GM12878 (cell line): ENCODE results near the gene CELSR2. TPM values are rescaled to one million over a fixed set of nuclear protein-coding genes. Genes with fewer than 3 reads are reported as not detected.

ENCODE experiments used
- ATAC-seq: fragments of 200-7000 bp; cut with Tn5 transposase; 3 replicates; pipeline ENCODE4 v1.9.1; 2020; ENCODE audit warnings: mild to moderate bottlenecking, moderate library complexity
- BruUV-seq: library from RNA; stranded (reverse); fragments of 400-500 nt; replicated peaks from 2 replicates; lab custom pipeline; 2021; lab: Mats Ljungman, UMichigan
- CTCF ChIA-PET: fragments of 300-600 bp; sonication (Branson Sonifier 250); formaldehyde crosslinking; extraction: SDS; loops from one replicate; lab custom pipeline; 2021; ENCODE audit warnings: inconsistent platforms; lab: Yijun Ruan, JAX
- POLR2A ChIA-PET: fragments of 350-600 bp; formaldehyde crosslinking; extraction: SDS; loops from one replicate; lab custom pipeline; 2021; ENCODE audit warnings: inconsistent platforms; lab: Charles Lee
- RAD21 ChIA-PET: fragments of 300-600 bp; sonication (Branson Sonifier 250); formaldehyde crosslinking; loops from one replicate; lab custom pipeline; 2023; ENCODE audit warnings: antibody characterized with exemption; ENCODE audit not compliant: unreplicated experiment; lab: Charles Lee
- SMC1A ChIA-PET: fragments of 300-600 bp; sonication (Branson Sonifier 250); formaldehyde crosslinking; loops from one replicate; lab custom pipeline; 2023; ENCODE audit not compliant: unreplicated experiment, uncharacterized antibody; lab: Charles Lee
- DNase-seq: peaks from one replicate; pipeline ENCODE4 v3.0.0-alpha.2; 2011; ENCODE audit warnings: low read depth, low spot score
- FAIRE-seq: peaks from 3 replicates; lab custom pipeline; 2011; peaks lifted over from hg19 to GRCh38; lab: Jason Lieb, UNC
- H2AFZ ChIP-seq: 2 replicates; pipeline ENCODE4 v1.6.0; 2011; ENCODE audit warnings: low read depth, low read length, control low read depth; ENCODE audit not compliant: control insufficient read depth
- H3K27ac ChIP-seq: 2 replicates; pipeline ENCODE4 v1.5.1; 2011; ENCODE audit warnings: control low read depth; ENCODE audit not compliant: control insufficient read depth, insufficient read depth
- H3K27me3 ChIP-seq, 2 experiments: replicated peaks in 1 of 2; 2 replicates each; pipeline versions ENCODE4 v1.6.0 to v1.6.1; 2011; ENCODE audit warnings: low read length in 1 of 2; ENCODE audit not compliant: control insufficient read depth in 2 of 2, insufficient read depth in 2 of 2
- H3K36me3 ChIP-seq, 2 experiments: 2 replicates each; pipeline ENCODE4 v1.5.1; 2011; ENCODE audit warnings: low read length in 1 of 2; ENCODE audit not compliant: control insufficient read depth in 2 of 2, insufficient read depth in 2 of 2
- H3K4me1 ChIP-seq: 2 replicates; pipeline ENCODE4 v1.6.1; 2011; ENCODE audit warnings: mild to moderate bottlenecking, low read length, moderate library complexity, mixed read lengths; ENCODE audit not compliant: control insufficient read depth, insufficient read depth
- H3K4me2 ChIP-seq: 2 replicates; pipeline ENCODE4 v1.6.0; 2011; ENCODE audit warnings: control low read depth; ENCODE audit not compliant: control insufficient read depth, insufficient read depth
- H3K4me3 ChIP-seq: fragments of 200-600 bp; sonication (generic); 2 replicates; pipeline ENCODE4 v1.5.1; 2016
- H3K79me2 ChIP-seq: 2 replicates; pipeline ENCODE4 v1.6.0; 2011; ENCODE audit warnings: low read length; ENCODE audit not compliant: control insufficient read depth, insufficient read depth
- H3K9ac ChIP-seq: 2 replicates; pipeline ENCODE4 v1.8.0; 2011; ENCODE audit warnings: low read length, control low read depth, mixed read lengths; ENCODE audit not compliant: control insufficient read depth, insufficient read depth
- H3K9me3 ChIP-seq: replicated peaks from 3 replicates; pipeline ENCODE4 v1.5.1; 2011; ENCODE audit warnings: mild to moderate bottlenecking, low read length; ENCODE audit not compliant: control insufficient read depth, insufficient read depth
- H4K20me1 ChIP-seq: 2 replicates; pipeline ENCODE4 v1.6.0; 2011; ENCODE audit not compliant: control insufficient read depth, insufficient read depth
- BCL11A ChIP-seq: IDR thresholded peaks from 2 replicates; pipeline ENCODE4 v1.6.1; 2011; ENCODE audit warnings: low read depth, low read length
- CBX5 ChIP-seq: sonication (generic); IDR thresholded peaks from 2 replicates; pipeline ENCODE4 v1.6.1; 2016; ENCODE audit warnings: low read depth, moderate library complexity, mild to moderate bottlenecking, inconsistent platforms
- GATAD2B ChIP-seq: fragments of 450-650 bp; conservative IDR thresholded peaks from 2 replicates; pipeline ENCODE4 v1.6.1; 2017; ENCODE audit warnings: low read depth, mild to moderate bottlenecking, moderate library complexity
- JUNB ChIP-seq: IDR thresholded peaks from 2 replicates; pipeline ENCODE4 v1.6.1; 2016; ENCODE audit warnings: antibody characterized with exemption, mild to moderate bottlenecking
- JUND ChIP-seq: IDR thresholded peaks from 2 replicates; pipeline ENCODE4 v1.6.1; 2012; ENCODE audit warnings: low read depth, mild to moderate bottlenecking, low read length, improper control_type of control experiment, moderate library complexity
- LARP7 ChIP-seq: fragments of 450-650 bp; IDR thresholded peaks from 2 replicates; pipeline ENCODE4 v1.6.1; 2017; ENCODE audit warnings: mild to moderate bottlenecking
- MTA2 ChIP-seq: fragments of 450-650 bp; IDR thresholded peaks from 2 replicates; pipeline ENCODE4 v1.6.1; 2016; ENCODE audit warnings: low read depth, mild to moderate bottlenecking, moderate library complexity
- NBN ChIP-seq: fragments of 450-650 bp; IDR thresholded peaks from 2 replicates; pipeline ENCODE4 v1.6.1; 2016
- NFXL1 ChIP-seq: fragments of 450-650 bp; IDR thresholded peaks from 2 replicates; pipeline ENCODE4 v1.6.1; 2017; ENCODE audit warnings: antibody characterized with exemption, mild to moderate bottlenecking, borderline replicate concordance
- RAD21 ChIP-seq: IDR thresholded peaks from 2 replicates; pipeline ENCODE4 v1.6.1; 2011; ENCODE audit warnings: mild to moderate bottlenecking, low read depth, low read length, moderate library complexity; ENCODE audit not compliant: insufficient read depth
- RCOR1 ChIP-seq: conservative IDR thresholded peaks from 2 replicates; pipeline ENCODE4 v1.6.1; 2012; ENCODE audit warnings: low read depth, low read length, improper control_type of control experiment
- SIX5 ChIP-seq: IDR thresholded peaks from 2 replicates; pipeline ENCODE4 v1.6.1; 2011; ENCODE audit warnings: mild to moderate bottlenecking, low read depth, low read length, moderate library complexity; ENCODE audit not compliant: severe bottlenecking
- SUZ12 ChIP-seq: fragments of 200-600 bp; sonication (generic); IDR thresholded peaks from one replicate; pipeline ENCODE4 v1.6.1; 2018; ENCODE audit warnings: antibody characterized with exemption, mild to moderate bottlenecking; ENCODE audit not compliant: unreplicated experiment
- TARDBP ChIP-seq: IDR thresholded peaks from 2 replicates; pipeline ENCODE4 v1.6.1; 2016; ENCODE audit warnings: borderline replicate concordance
- ZNF622 ChIP-seq: fragments of 450-650 bp; IDR thresholded peaks from 2 replicates; pipeline ENCODE4 v1.6.1; 2017; ENCODE audit warnings: mild to moderate bottlenecking, inconsistent platforms
- WGBS: methylation state at CpG from one replicate; pipeline ENCODE4 v1.1.6; 2016; ENCODE audit warnings: low lambda C conversion rate; ENCODE audit not compliant: insufficient replicate concordance, insufficient coverage; ENCODE audit errors: missing lambda C conversion rate; 5-methylcytosine and 5-hydroxymethylcytosine counted together
- in situ Hi-C: fragments of 300-500 bp; cut with MboI; formaldehyde crosslinking; loops from 9 replicates; pipeline ENCODE4 v1.14.3; 2018; ENCODE audit warnings: mixed read lengths
- intact Hi-C: fragments of 100-400 bp; cut with micrococcal nuclease; formaldehyde crosslinking; loops from one replicate; pipeline ENCODE4 v1.14.2; 2022; ENCODE audit not compliant: unreplicated experiment
- polyA plus RNA-seq, 11 experiments: library from polyadenylated mRNA; depleted of rRNA in 4 of 11; unstranded in 6 of 11; stranded (reverse) in 5 of 11; fragments of >200 nt; fragmentation: Nextera tagmentation in 4 of 11; fragmentation: Illumina TruSeq in 1 of 11; extraction: Ambion mirVana in 4 of 11; extraction: Trizol in 1 of 11; gene quantifications; 1 replicate in 1 of 11; 2 replicates in 10 of 11; pipeline versions ENCODE4 v1.2.1 to v1.2.3, GENCODE V29; 2011 to 2016; ENCODE audit warnings: inconsistent platforms in 2 of 11, missing spikeins in 2 of 11, low read depth in 1 of 11
- total RNA-seq, 4 experiments: library from RNA; depleted of rRNA in 3 of 4; stranded (reverse); fragments of >200 nt in 3 of 4; fragmentation: Illumina TruSeq in 1 of 4; extraction: Trizol in 1 of 4; gene quantifications; 2 replicates each; pipeline versions ENCODE4 v1.2.1 to v1.2.3, GENCODE V29; 2013 to 2021
- TF ChIP-seq, protein P1 (sequence below): fragments of 450-650 bp; formaldehyde crosslinking; IDR thresholded peaks from 2 replicates; pipeline ENCODE4 v1.4.0; 2020; ENCODE audit warnings: mild to moderate bottlenecking, moderate library complexity

The CELSR2 gene
- total and polyA plus RNA-seq, 10 of the 15 experiments (the other 5 are each of a cell fraction or from before 2014, with no cell fraction given): under 0.01 to 0.15 (median 0.04) TPM; not detected in 2

DNA sequence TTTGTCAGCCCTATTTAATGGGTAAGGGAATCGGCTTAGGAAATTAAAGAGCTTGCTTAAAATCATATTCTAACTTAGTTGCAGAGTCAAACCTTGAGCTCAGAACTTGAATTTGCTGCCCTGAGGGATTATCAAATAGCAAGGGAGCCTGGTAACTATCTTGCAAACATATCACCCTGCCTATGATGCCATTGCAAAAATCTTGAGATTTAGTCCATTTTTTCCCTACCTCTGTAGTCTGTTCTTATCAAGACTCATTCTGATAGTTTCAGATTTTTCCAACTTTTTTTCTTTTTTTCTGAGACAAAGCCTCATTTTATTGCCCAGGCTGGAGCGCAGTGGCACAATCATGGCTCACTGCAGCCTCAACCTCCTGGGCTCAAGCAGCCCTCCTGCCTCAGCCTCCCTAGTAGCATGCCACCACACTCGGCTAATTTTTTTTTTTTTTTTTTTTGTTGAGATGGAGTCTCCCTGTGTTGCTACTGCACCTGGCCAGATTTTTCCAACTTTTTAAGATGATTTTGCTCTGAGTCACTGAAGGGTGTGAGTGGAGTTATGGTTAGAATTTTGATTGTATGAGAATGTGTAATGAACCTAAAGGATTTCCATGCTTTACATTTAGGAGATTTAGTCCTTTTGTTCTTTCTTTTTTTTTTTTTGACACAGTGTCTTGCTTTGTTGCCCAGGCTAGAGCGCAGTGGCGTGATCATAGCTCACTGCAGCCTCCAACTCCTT lies 23.5 kb upstream of the CELSR2 start (continued):
- TF ChIP-seq, protein P1, sequence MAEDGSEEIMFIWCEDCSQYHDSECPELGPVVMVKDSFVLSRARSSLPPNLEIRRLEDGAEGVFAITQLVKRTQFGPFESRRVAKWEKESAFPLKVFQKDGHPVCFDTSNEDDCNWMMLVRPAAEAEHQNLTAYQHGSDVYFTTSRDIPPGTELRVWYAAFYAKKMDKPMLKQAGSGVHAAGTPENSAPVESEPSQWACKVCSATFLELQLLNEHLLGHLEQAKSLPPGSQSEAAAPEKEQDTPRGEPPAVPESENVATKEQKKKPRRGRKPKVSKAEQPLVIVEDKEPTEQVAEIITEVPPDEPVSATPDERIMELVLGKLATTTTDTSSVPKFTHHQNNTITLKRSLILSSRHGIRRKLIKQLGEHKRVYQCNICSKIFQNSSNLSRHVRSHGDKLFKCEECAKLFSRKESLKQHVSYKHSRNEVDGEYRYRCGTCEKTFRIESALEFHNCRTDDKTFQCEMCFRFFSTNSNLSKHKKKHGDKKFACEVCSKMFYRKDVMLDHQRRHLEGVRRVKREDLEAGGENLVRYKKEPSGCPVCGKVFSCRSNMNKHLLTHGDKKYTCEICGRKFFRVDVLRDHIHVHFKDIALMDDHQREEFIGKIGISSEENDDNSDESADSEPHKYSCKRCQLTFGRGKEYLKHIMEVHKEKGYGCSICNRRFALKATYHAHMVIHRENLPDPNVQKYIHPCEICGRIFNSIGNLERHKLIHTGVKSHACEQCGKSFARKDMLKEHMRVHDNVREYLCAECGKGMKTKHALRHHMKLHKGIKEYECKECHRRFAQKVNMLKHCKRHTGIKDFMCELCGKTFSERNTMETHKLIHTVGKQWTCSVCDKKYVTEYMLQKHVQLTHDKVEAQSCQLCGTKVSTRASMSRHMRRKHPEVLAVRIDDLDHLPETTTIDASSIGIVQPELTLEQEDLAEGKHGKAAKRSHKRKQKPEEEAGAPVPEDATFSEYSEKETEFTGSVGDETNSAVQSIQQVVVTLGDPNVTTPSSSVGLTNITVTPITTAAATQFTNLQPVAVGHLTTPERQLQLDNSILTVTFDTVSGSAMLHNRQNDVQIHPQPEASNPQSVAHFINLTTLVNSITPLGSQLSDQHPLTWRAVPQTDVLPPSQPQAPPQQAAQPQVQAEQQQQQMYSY (CRISPR knock-in tag): no peak
- TF ChIP-seq CBX5 (no peak), SIX5 (no peak)

DNA sequence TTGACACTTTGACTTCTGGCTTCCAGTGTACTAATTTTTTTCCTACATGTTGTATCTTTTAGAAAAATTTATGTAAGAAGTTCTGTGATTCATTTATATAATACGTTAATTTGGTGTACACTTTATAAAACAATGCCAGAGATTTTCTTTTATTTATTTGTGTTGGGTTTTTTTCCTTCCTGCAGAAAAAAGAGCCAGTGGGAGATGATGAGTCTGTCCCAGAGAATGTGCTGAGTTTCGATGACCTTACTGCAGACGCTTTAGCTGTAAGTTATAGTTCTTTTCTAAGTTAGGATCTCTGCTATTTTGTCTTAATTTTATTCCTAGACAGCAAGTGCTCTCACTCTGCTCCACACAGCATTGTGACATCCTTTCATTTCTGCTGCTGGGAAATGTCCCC lies 21.2 kb upstream of the CELSR2 start:
- 98% methylated on average over 3 of the region's 3 CpGs for WGBS
- ChIA-PET POLR2A (no interaction called here), RAD21 (no interaction called here), SMC1A (interaction anchor here (0.7 kb wide), 1 partner anchor 267 kb away, joined by 3 read pairs; no protein-coding TSS in a partner anchor), CTCF (no interaction called here)
- no peaks in the 10 kb centered on the region for H3K9me3 ChIP-seq
- intact Hi-C loops: no loop called here
- no peak overlapping the region for H3K4me2 ChIP-seq
- BruUV-seq: no TSS peak
- H3K27me3 ChIP-seq: no peaks in the 10 kb centered on the region
- FAIRE-seq (no peak), ATAC-seq (no peak), DNase-seq (no peak)
- no peak overlapping the region for H3K9ac ChIP-seq
- no peaks in the 10 kb centered on the region for H4K20me1 ChIP-seq
- no peaks in the 10 kb centered on the region for H3K4me1 ChIP-seq
- no peak overlapping the region for H3K4me3 ChIP-seq
- no peak overlapping the region for H2AFZ ChIP-seq
- peaks cover 12 to 15% of the 10 kb centered on the region in 2 experiments for H3K36me3 ChIP-seq
- H3K27ac ChIP-seq: no peak overlapping the region
- no peaks in the 10 kb centered on the region for H3K79me2 ChIP-seq
- in situ Hi-C loops: no loop called here
- no peak for TF ChIP-seq JUNB
- TF ChIP-seq MTA2: no peak
- TF ChIP-seq BCL11A: no peak
- no peak for TF ChIP-seq TARDBP
- no peak for TF ChIP-seq SUZ12
- TF ChIP-seq ZNF622: no peak
- TF ChIP-seq JUND: no peak
- TF ChIP-seq LARP7: no peak
- TF ChIP-seq RCOR1: no peak
- TF ChIP-seq RAD21: no peak
- TF ChIP-seq NBN: no peak
- TF ChIP-seq GATAD2B: no peak
- no peak for TF ChIP-seq NFXL1
